K562 (cell line): ENCODE results near the gene DOP1A. TPM values are rescaled to one million over a fixed set of nuclear protein-coding genes. Genes with fewer than 3 reads are reported as not detected.

Source experiments
- BRCA1 ChIP-seq, 2 experiments: fragments of 450-650 bp in 1 of 2; sonication (generic) in 1 of 2; formaldehyde crosslinking in 1 of 2; IDR thresholded peaks; 2 replicates each; pipeline versions ENCODE4 v1.5.0 to v1.6.1; 2017 to 2020; ENCODE audit warnings: mild to moderate bottlenecking in 1 of 2, missing genetic modification reagents in 1 of 2
- FOXP1 ChIP-seq: sonication (generic); formaldehyde crosslinking; IDR thresholded peaks from 2 replicates; pipeline ENCODE4 v1.8.0; 2022; ENCODE audit warnings: mild to moderate bottlenecking, missing genetic modification reagents
- HMGXB4 ChIP-seq: sonication (generic); formaldehyde crosslinking; IDR thresholded peaks from 2 replicates; pipeline ENCODE4 v1.8.1; 2023; ENCODE audit warnings: mild to moderate bottlenecking, missing genetic modification reagents
- JUND ChIP-seq, 2 experiments: IDR thresholded peaks; 2 replicates in 1 of 2; 3 replicates in 1 of 2; pipeline ENCODE4 v1.6.1; 2011; ENCODE audit warnings: borderline replicate concordance in 2 of 2, low read depth in 2 of 2, low read length in 2 of 2, improper control_type of control experiment in 1 of 2, missing biosample characterization in 1 of 2, missing genetic modification characterization in 1 of 2, missing genetic modification reagents in 1 of 2
- KDM2B ChIP-seq: fragments of 250-450 bp; sonication (Bioruptor Pico); IDR thresholded peaks from 2 replicates; pipeline ENCODE4 v1.8.0; 2021; ENCODE audit warnings: mild to moderate bottlenecking, moderate library complexity
- KLF13 ChIP-seq: fragments of 450-650 bp; IDR thresholded peaks from 2 replicates; pipeline ENCODE4 v1.6.1; 2016; ENCODE audit warnings: missing genetic modification characterization, low read depth, mild to moderate bottlenecking, missing compliant biosample characterization, moderate library complexity, borderline replicate concordance
- L3MBTL2 ChIP-seq: fragments of 450-650 bp; IDR thresholded peaks from 2 replicates; pipeline ENCODE4 v1.6.1; 2016; ENCODE audit warnings: mild to moderate bottlenecking, moderate library complexity
- MAZ ChIP-seq, 2 experiments: fragments of 450-650 bp in 1 of 2; sonication (generic) in 1 of 2; formaldehyde crosslinking; IDR thresholded peaks in 1 of 2; conservative IDR thresholded peaks in 1 of 2; 2 replicates each; pipeline versions ENCODE4 v1.4.0 to v1.5.0; 2020; ENCODE audit warnings: mild to moderate bottlenecking in 1 of 2, missing genetic modification reagents in 1 of 2
- MEF2A ChIP-seq: IDR thresholded peaks from 2 replicates; pipeline ENCODE4 v1.6.1; 2011; ENCODE audit warnings: low read depth, mild to moderate bottlenecking, low read length, moderate library complexity; ENCODE audit not compliant: control insufficient read depth
- MTA3 ChIP-seq: fragments of 450-650 bp; formaldehyde crosslinking; IDR thresholded peaks from 2 replicates; pipeline ENCODE4 v1.6.1; 2017; ENCODE audit warnings: mild to moderate bottlenecking, borderline replicate concordance
- PHF8 ChIP-seq: fragments of 200-600 bp; sonication (generic); IDR thresholded peaks from 2 replicates; pipeline ENCODE4 v1.6.1; 2012; ENCODE audit warnings: mixed run types, mild to moderate bottlenecking, inconsistent platforms, low read length, moderate library complexity, borderline replicate concordance
- RBM17 ChIP-seq: fragments of 200-400 bp; formaldehyde crosslinking; IDR thresholded peaks from 2 replicates; pipeline ENCODE4 v1.6.1; 2017; ENCODE audit warnings: low read depth, mild to moderate bottlenecking, low read length, borderline replicate concordance
- SAFB ChIP-seq: fragments of 200-400 bp; formaldehyde crosslinking; IDR thresholded peaks from 2 replicates; pipeline ENCODE4 v1.6.1; 2017; ENCODE audit warnings: low read depth, low read length, borderline replicate concordance
- SMC3 ChIP-seq: conservative IDR thresholded peaks from 2 replicates; pipeline ENCODE4 v1.6.1; 2011; ENCODE audit warnings: low read depth, low read length, improper control_type of control experiment; ENCODE audit not compliant: insufficient read depth
- SP1 ChIP-seq: sonication (generic); formaldehyde crosslinking; IDR thresholded peaks from 2 replicates; pipeline ENCODE4 v1.8.1; 2022; ENCODE audit warnings: mild to moderate bottlenecking, missing genetic modification reagents
- STAG1 ChIP-seq: sonication (generic); formaldehyde crosslinking; IDR thresholded peaks from 2 replicates; pipeline ENCODE4 v1.5.0; 2020; ENCODE audit warnings: missing genetic modification reagents, borderline replicate concordance
- TGIF2 ChIP-seq: sonication (generic); formaldehyde crosslinking; IDR thresholded peaks from 2 replicates; pipeline ENCODE4 v1.8.1; 2022; ENCODE audit warnings: mild to moderate bottlenecking, missing genetic modification reagents, moderate library complexity
- THAP12 ChIP-seq: fragments of 250-450 bp; sonication (Bioruptor Pico); IDR thresholded peaks from 2 replicates; pipeline ENCODE4 v1.9.0; 2021; ENCODE audit warnings: mild to moderate bottlenecking, inconsistent platforms
- WHSC1 ChIP-seq: IDR thresholded peaks from one replicate; pipeline ENCODE4 v1.6.1; 2012; ENCODE audit warnings: low read length, control low read depth, inconsistent platforms
- ZBED1 ChIP-seq: IDR thresholded peaks from 2 replicates; pipeline ENCODE4 v1.6.1; 2014
- ZNF133 ChIP-seq: fragments of 250-450 bp; sonication (Bioruptor Pico); IDR thresholded peaks from 2 replicates; pipeline ENCODE4 v1.4.0; 2020; ENCODE audit warnings: mild to moderate bottlenecking
- ZNF134 ChIP-seq: fragments of 250-450 bp; sonication (Bioruptor Pico); conservative IDR thresholded peaks from 2 replicates; pipeline ENCODE4 v1.4.0; 2020
- ZNF143 ChIP-seq: sonication (generic); formaldehyde crosslinking; IDR thresholded peaks from 2 replicates; pipeline ENCODE4 v1.9.0; 2022; ENCODE audit warnings: mild to moderate bottlenecking, missing genetic modification reagents
- ZSCAN29 ChIP-seq: fragments of 450-650 bp; IDR thresholded peaks from 2 replicates; pipeline ENCODE4 v1.6.1; 2017
- polyA plus RNA-seq, 8 experiments: library from polyadenylated mRNA; depleted of rRNA in 4 of 8; stranded (reverse) in 5 of 8; unstranded in 3 of 8; fragments of >200 nt; fragmentation: Nextera tagmentation in 2 of 8; fragmentation: Illumina TruSeq in 1 of 8; extraction: Ambion mirVana in 2 of 8; extraction: Trizol in 1 of 8; gene quantifications; 2 replicates each; pipeline versions ENCODE4 v1.2.1 to v1.2.3, GENCODE V29; 2011 to 2014; ENCODE audit warnings: inconsistent platforms in 1 of 8, missing spikeins in 1 of 8
- total RNA-seq, 7 experiments: library from RNA; depleted of rRNA in 6 of 7; stranded (reverse); fragments of >200 nt in 6 of 7; fragmentation: Illumina TruSeq in 2 of 7; extraction: Trizol in 2 of 7; gene quantifications; 2 replicates each; pipeline versions ENCODE4 v1.2.1 to v1.2.3, GENCODE V29; 2011 to 2021; ENCODE audit warnings: low replicate concordance in 1 of 7

DOP1A gene
- total and polyA plus RNA-seq, 9 of the 15 experiments (the other 6 are each of a cell fraction or from before 2014, with no cell fraction given), result 0.75 to 10.5 (median 4.4) TPM

GRCh38 chr6:83067448-83068439 is at the start of gene DOP1A (continued):
- 0 out of 2 replicates have a peak, but pooled peaks have one; percentile 32 for TF ChIP-seq THAP12 (CRISPR knock-in tag)
- peak; percentile 46; the same call in 1 of the 2 replicates for TF ChIP-seq KLF13
- TF ChIP-seq ZBED1, result no peak
- TF ChIP-seq STAG1 (CRISPR knock-in tag), result peak; percentile 77; the same call in 1 of the 2 replicates
- TF ChIP-seq SAFB, result no peak
- TF ChIP-seq FOXP1, result 0 out of 2 replicates have a peak, but pooled peaks have one; percentile 58
- peak; percentile 87 for TF ChIP-seq L3MBTL2
- no peak for TF ChIP-seq ZNF134 (CRISPR knock-in tag)
- peak; percentile 98 for TF ChIP-seq TGIF2 (CRISPR knock-in tag)
- no peak for TF ChIP-seq KDM2B (CRISPR knock-in tag)
- TF ChIP-seq PHF8, result peak; percentile 69; the same call in 1 of the 2 replicates
- no peak for TF ChIP-seq WHSC1
- TF ChIP-seq RBM17, result no peak
- peak; percentile 69 for TF ChIP-seq SP1 (CRISPR knock-in tag)
- no peak for TF ChIP-seq JUND (IDR thresholded peaks at IDR 0.05; ENCODE audit: borderline replicate concordance, low read depth, low read length)
- no peak for TF ChIP-seq JUND (tag; IDR thresholded peaks at IDR 0.05; ENCODE audit: borderline replicate concordance, low read depth, low read length)
- TF ChIP-seq SMC3, result peak; percentile 82
- no peak for TF ChIP-seq MEF2A
- 0 out of 2 replicates have a peak, but pooled peaks have one; percentile 64 for TF ChIP-seq MTA3
- TF ChIP-seq ZSCAN29, result no peak
- TF ChIP-seq ZNF143, result peak; percentile 78
- no peak for TF ChIP-seq ZNF133 (CRISPR knock-in tag)
- no peak for TF ChIP-seq BRCA1 (IDR thresholded peaks at IDR 0.05)
- no peak for TF ChIP-seq BRCA1 (CRISPR knock-in tag; IDR thresholded peaks at IDR 0.05)
- 0 out of 2 replicates have a peak, but pooled peaks have one; percentile 37 for TF ChIP-seq HMGXB4 (CRISPR knock-in tag)
- peak; percentile 71 to 88 for TF ChIP-seq MAZ (CRISPR knock-in tag; conservative IDR thresholded peaks at IDR 0.05 in 1 of 2, IDR thresholded peaks at IDR 0.05 in 1 of 2)
